ENCODE results near the gene AOAH. TPM values are rescaled to one million over a fixed set of nuclear protein-coding genes. Genes with fewer than 3 reads are reported as not detected.

AOAH gene
- total and polyA plus RNA-seq, 9 of the 15 experiments (the other 6 are each of a cell fraction or from before 2014, with no cell fraction given): not detected

GRCh38 chr7:36750451-36750850, 26.2 kb upstream of the AOAH start:
- no peak overlapping the region for H3K9ac ChIP-seq (ENCODE audit: insufficient read depth in 1 of 2, low read depth in 2 of 2, low read length in 2 of 2)
- H3K79me2 ChIP-seq (ENCODE audit: control insufficient read depth, insufficient read depth, low read length): no peaks in the 10 kb centered on the region
- CTCF ChIA-PET (ENCODE audit: low intra/inter-chr PET ratio): no interaction called here
- H3K9me3 ChIP-seq (replicated peaks; ENCODE audit: control insufficient read depth, insufficient read depth, low read depth, low read length): no peaks in the 10 kb centered on the region
- H3K4me2 ChIP-seq (ENCODE audit: insufficient read depth, low read length): no peak overlapping the region
- H3K9me1 ChIP-seq (ENCODE audit: control insufficient read depth, insufficient read depth, low read length): no peaks in the 10 kb centered on the region
- H3K27me3 ChIP-seq (ENCODE audit: control insufficient read depth in 2 of 2, insufficient read depth in 2 of 2, low read length in 2 of 2): peaks cover 3 to 12% of the 10 kb centered on the region in 2 experiments; a peak in 2 of 5 replicates
- TF ChIP-seq SAP30 (IDR thresholded peaks at IDR 0.05; ENCODE audit: borderline replicate concordance, insufficient read depth, low read depth, low read length, poor library complexity, severe bottlenecking): no peak
- no peak for TF ChIP-seq SRSF3 (IDR thresholded peaks at IDR 0.05; ENCODE audit: insufficient read depth, low read length)
- TF ChIP-seq ZNF121 (CRISPR knock-in tag; conservative IDR thresholded peaks at IDR 0.05): no peak
- no peak for TF ChIP-seq ZHX1 (conservative IDR thresholded peaks at IDR 0.05; ENCODE audit: low read length)
- TF ChIP-seq HNRNPL (IDR thresholded peaks at IDR 0.05; ENCODE audit: low read depth, low read length): no peak
- no peak for TF ChIP-seq LCOR (CRISPR knock-in tag; IDR thresholded peaks at IDR 0.05)
- H3K4me1 ChIP-seq (replicated peaks in 1 of 2; ENCODE audit: control insufficient read depth in 2 of 2, insufficient read depth in 2 of 2, low read length in 2 of 2): no peaks in the 10 kb centered on the region
- H4K20me1 ChIP-seq (replicated peaks; ENCODE audit: control insufficient read depth, insufficient read depth, low read length): no peaks in the 10 kb centered on the region
- no peak overlapping the region for H2AFZ ChIP-seq (ENCODE audit: low read depth, low read length)
- DNase-seq (ENCODE audit: extremely low read depth in 1 of 4, low spot score in 3 of 4): no peak
- in situ Hi-C loops (cut with MboI): no loop called here
- BruUV-seq (replicated peaks): no TSS peak
- no peak overlapping the region for H3K4me3 ChIP-seq
- POLR2A ChIA-PET: no interaction called here
- H3K36me3 ChIP-seq (ENCODE audit: control insufficient read depth, insufficient read depth, low read length): no peaks in the 10 kb centered on the region
- intact Hi-C loops (cut with micrococcal nuclease): no loop called here
- FAIRE-seq: no peak
- WGBS (ENCODE audit: insufficient coverage, low coverage, missing lambda C conversion rate): 0% methylated on average over 5 of the region's 5 CpGs
- ATAC-seq: no peak
- H3K27ac ChIP-seq (ENCODE audit: extremely low read depth, low read depth, low read length): no peak overlapping the region
